ENCODE data around the gene SLC36A2.
"Not testable (repeated sequence)": the region's sequence is repeated elsewhere in the genome, so short reads cannot be mapped to it uniquely, and the experiment has no call there.

Gene SLC36A2

GRCh38 chr5:151320481-151320880, 26.9 kb downstream of the SLC36A2 start:
- no peak for DNase-seq

GRCh38 chr5:151318850-151319732, 28.3 kb downstream of the SLC36A2 start:
- DNase-seq = peak; percentile 54

- no peak for DNase-seq
Observed at GRCh38 chr5:151317871-151318270, 29.5 kb downstream of the SLC36A2 start.

GRCh38 chr5:151315998-151316597, 31.3 kb downstream of the SLC36A2 start:
- DNase-seq = peak; percentile 20

- no peak for DNase-seq
Observed at GRCh38 chr5:151313357-151313756, 34.0 kb downstream of the SLC36A2 start.

DNA sequence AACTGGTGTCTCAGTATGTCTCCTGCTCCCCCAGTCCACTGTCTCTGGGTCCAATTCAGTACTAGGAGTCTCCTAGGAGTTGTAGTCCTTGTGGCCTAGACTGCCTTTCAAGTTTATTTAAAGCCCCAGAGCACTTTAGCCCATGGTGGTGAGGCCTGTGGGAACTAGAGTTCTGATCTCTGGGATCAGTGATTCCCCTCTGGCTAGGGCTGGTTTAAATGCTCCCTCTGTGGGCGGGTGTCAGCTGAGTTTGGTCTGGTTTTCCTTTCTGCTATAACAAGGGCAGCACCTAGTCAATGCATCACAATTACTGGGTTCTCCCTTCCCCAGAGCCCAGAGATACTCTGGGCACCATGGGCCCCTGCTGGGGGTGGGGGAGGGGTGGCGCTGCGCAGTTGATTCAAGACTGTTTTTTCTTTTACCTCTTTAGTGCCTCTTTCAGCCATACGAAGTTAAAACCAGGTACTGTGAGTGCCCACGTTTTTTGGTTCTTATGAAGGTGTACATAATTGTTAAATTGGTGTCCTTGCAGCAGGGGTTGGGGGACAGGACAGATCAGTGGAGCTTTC, 34.5 kb downstream of the SLC36A2 start:
- no peak for DNase-seq

DNA sequence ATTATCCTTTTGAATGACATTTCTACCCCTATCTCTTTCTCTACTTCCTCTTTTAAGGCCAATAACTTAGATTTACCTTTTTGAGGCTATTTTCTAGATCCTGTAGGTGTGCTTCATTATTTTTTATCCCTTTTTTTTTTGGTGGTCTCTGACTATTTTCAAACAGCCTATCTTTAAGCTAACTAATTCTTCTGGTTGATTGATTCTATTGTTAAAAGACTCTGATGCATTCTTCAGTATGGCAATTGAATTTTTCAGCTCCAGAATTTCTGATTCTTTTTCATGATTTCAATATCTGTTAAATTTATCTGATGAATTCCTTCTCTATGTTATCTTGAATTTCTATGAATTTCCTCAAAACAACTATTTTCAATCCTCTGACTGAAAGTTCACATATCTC, 36.4 kb downstream of the SLC36A2 start:
- no peak for DNase-seq

GRCh38 chr5:151309821-151310220, 37.5 kb downstream of the SLC36A2 start:
- not testable (repeated sequence) for DNase-seq

GRCh38 chr5:151309266-151309665, 38.1 kb downstream of the SLC36A2 start:
- DNase-seq = not testable (repeated sequence)

- DNase-seq = no peak
Observed at GRCh38 chr5:151303666-151304065, 43.7 kb downstream of the SLC36A2 start, which contains the start of gene SLC36A3. Gene SLC36A3, minus strand, starts transcription at chr5:151303766. Its CDS starts 412 bp downstream, at chr5:151303354.

GRCh38 chr5:151298063-151298855, 49.1 kb downstream of the SLC36A2 start:
- DNase-seq = no peak

- DNase-seq = no peak
Observed at GRCh38 chr5:151296974-151297373, 50.4 kb downstream of the SLC36A2 start.

GRCh38 chr5:151296478-151296830, 50.9 kb downstream of the SLC36A2 start:
- DNase-seq = no peak

DNA sequence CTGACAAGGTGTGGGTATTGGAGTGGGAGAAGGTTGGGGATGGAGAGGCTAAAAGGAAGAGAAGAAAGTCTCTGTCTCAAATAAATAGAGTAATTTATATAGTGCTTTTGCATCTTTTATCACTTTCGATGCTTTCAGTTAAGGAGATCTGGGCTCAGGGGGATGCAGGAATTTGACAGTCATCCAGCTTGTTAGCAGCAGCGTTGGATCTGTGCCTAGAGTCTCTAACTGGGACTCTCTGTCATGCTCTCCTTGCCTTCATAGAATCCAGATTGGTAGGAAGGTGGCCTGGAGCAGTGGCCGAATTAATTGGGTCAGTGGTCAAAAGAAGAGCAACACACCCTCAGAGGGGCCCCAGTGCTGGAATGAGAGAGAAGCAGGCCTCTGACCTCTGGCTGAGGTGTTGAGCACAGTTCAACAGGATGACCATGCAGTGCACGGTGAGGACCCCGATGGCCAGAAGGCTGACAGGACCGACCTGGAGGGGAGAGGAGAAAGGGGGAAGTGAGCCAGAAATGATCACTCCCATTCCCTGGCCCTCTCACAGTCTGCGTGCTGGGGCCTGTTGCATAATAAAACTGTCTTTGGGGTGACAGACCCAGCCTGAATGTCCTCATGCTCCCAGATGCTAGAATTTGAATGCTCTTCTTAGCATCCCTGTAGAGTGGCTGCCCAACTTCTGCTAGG, 51.4 kb downstream of the SLC36A2 start:
- no peak for DNase-seq

DNA sequence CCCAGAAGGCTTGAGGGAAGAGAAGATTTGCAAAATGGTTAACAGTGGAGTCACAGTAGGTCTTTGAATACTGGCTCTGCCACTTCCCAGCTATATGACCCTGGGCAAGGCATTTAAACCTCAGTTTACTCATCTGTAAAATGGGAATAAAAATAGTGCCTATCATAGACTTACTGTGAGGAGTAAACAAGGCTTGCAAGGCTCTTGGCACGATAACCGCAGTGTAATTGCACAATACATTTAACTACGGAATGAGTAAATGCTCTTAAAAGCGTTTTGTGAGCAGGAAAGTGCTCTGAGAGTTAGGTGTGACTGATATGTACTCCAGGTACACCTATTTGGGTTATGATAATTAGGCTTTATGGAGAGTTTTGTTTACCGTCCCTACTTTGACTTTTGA, 52.2 kb downstream of the SLC36A2 start:
- no peak for DNase-seq

GRCh38 chr5:151293624-151294023, 53.7 kb downstream of the SLC36A2 start:
- DNase-seq = no peak

DNA sequence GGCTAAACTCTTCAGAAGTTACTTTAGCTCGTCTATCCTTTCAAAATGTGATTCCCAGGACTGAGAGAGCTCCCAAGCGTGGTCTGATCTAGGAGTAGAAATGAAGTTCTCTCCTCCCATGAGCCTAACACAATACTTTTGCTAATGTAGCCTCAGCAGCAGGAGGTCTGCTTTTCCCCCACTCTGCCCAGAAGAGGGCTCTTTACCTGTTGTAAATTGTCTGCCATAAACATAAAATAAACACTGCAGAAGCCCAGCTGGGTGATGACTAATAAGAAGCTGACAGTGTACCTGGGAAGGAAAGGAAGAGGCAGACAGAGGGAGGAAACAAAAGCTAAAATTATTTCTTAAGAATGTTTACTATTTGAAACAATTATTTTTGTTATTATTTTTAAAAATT, 59.2 kb downstream of the SLC36A2 start:
- peak; percentile 28 for DNase-seq

GRCh38 chr5:151286246-151286645, 61.1 kb downstream of the SLC36A2 start:
- no peak for DNase-seq

- no peak for DNase-seq
Observed at GRCh38 chr5:151285683-151286082, 61.7 kb downstream of the SLC36A2 start.

DNA sequence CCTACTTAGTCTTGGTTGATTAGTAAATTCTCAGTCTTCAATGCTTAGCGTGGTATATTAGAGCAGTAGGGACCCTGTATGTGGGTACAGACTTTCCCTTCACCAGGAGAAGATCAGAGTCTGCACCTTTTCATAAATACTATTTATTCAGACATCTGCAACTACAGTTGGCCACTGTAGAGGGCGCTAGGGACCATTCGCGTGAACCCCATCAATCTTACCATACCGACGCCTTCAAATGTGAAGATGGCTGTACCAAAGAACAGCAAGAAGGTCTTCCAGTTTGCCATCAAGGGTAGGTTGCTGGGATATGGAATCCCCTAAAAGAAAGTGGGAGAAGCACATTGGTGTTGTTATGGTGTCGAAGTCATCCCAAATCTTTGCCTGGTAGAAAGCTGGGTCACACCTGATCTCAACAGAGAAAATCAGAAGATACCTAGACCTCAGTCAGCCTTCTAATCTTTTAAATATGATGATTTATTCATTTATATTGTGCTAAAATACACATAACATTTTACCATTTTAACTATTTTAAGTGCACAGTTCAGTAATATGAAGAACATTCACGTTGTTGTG, 62.9 kb downstream of the SLC36A2 start:
- no peak for DNase-seq

DNA sequence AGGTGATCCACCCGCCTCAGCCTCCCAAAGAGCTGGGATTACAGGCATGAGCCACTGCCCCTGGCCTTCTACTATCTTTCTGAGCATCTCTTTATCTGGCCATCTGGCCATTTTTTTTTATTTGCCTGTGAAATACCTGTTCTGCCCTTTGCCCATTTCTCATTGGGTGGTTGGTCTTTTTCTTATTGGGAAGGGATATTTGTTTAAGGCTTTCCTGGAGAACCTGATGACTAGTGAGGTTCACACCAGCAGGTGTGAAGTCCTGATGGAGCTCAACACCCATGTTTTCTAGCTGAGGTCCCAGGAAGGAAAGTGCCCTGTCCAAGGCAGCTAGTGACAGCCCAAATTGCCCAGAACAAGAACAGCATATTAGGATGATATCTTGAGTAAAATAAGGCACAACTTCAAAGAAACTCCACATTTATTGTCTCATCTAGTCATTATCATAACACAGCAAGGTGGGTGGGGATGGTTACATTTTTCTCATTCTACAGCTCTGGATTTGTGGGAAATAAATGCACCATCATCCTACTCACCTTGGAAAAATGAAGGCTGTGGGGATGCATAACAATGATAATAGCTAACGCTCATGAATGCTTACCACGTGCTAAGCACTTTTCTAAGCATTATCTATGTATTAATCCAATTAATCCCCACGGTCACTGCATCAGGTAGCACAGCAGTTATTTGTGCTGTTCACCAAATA, 64.1 kb downstream of the SLC36A2 start:
- no peak for DNase-seq

All from DMS79 treated with DMSO at 0.1 percent for 48 hours (cell line).